Right lobe of liver (tissue), 4 donors: ENCODE measurements around the gene RGPD6.
"Not testable (repeated sequence)": the region's sequence is repeated elsewhere in the genome, so short reads cannot be mapped to it uniquely, and the experiment has no call there.

ENCODE experiments used
- CTCF ChIP-seq, 4 donors: fragments of 200-600 bp in 3 of 4; fragments of 450-650 bp in 1 of 4; IDR thresholded peaks; one replicate each; pipeline versions ENCODE4 v1.5.1 to v1.8.0; 2016 to 2022; ENCODE audit warnings: antibody characterized with exemption in 4 of 4, mild to moderate bottlenecking in 2 of 4
- POLR2A ChIP-seq: fragments of 450-650 bp; IDR thresholded peaks from one replicate; pipeline ENCODE4 v1.6.1; 2017; ENCODE audit warnings: antibody characterized with exemption, mild to moderate bottlenecking
- donor health status: DM: no; HTN: no; CAD: no.
- donor health status: DM: no; HTN: no; CAD: no.
- donor health status: DM: no; HTN: yes; CAD: no.

- not testable (repeated sequence) for TF ChIP-seq CTCF (IDR thresholded peaks at IDR 0.05); POLR2A
Observed at GRCh38 chr2:110589677-110590330, 12.8 kb upstream of the RGPD6 start.
